Measurements from ENCODE around the gene TEX22. TPM values are rescaled to one million over a fixed set of nuclear protein-coding genes. Genes with fewer than 3 reads are reported as not detected.

Gene TEX22
- total and polyA plus RNA-seq, 2 donors from 2014 or later: 1.5 to 3.3 TPM

DNA sequence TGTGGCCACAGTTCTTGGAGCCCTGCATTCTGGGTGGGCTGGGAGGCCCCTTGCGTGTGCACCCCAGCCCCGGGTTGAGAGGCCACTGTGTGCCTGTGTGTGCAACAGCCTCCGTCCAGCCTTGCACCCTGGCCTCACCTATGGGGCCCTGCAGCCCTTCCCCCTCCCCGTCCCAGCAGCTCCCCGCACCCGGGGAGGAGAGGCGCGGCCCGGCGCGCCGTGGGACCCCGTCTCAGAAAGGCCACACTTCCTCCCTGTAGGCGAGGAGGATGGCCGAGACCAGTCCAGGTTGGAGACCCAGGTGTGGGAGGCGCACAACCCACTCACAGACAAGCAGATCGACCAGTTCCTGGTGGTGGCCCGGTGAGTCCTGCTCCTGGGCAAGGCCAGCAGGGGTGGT is 59.7 kb downstream of the TEX22 start:
- intact Hi-C loops (cut with DNase I): no loop called here

DNA sequence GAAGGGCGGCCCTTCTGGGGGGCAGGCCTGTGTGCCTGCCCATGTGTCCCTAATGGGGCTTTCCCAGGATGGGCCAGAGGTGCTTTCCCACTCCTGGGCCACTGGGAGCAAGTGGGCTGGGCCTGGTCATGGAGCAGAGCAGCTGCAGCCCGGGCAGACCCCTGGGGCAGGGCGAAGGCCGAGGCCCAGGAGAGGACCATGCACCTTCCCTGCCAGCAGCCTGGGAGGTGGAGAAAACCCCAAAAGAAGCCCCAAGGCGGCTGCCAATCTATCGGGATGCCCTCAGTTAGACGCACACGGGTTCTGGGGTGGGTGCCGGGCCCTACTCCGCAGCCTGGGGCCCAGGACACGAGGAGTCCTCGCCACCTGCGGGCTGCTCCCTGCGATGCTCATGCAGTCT is 60.2 kb downstream of the TEX22 start:
- Histone ChIP-seq H3K4me3 (ENCODE audit: low read length in 3 of 3) (no peak overlapping the region), H3K36me3 (ENCODE audit: control insufficient read depth in 2 of 3, insufficient read depth in 3 of 3, low read length in 3 of 3) (peaks cover 0 to 6% (median 2%) of the 10 kb centered on the region in 3 donors), H3K9me3 (ENCODE audit: control insufficient read depth in 2 of 3, insufficient read depth in 1 of 3, low read length in 3 of 3) (no peaks in the 10 kb centered on the region), H3K9ac (ENCODE audit: low read length in 3 of 3) (no peak overlapping the region), H3K27ac (ENCODE audit: low read depth in 2 of 2, low read length in 2 of 2) (no peak overlapping the region), H3K27me3 (ENCODE audit: control insufficient read depth, insufficient read depth, low read length) (no peaks in the 10 kb centered on the region), H3K4me1 (ENCODE audit: control insufficient read depth in 2 of 3, insufficient read depth in 2 of 3, low read depth in 1 of 3, low read length in 3 of 3) (no peaks in the 10 kb centered on the region)
- intact Hi-C loops (cut with DNase I): no loop called here
- FAIRE-seq: no peak
- DNase-seq: no peak
- TF ChIP-seq, protein P1, sequence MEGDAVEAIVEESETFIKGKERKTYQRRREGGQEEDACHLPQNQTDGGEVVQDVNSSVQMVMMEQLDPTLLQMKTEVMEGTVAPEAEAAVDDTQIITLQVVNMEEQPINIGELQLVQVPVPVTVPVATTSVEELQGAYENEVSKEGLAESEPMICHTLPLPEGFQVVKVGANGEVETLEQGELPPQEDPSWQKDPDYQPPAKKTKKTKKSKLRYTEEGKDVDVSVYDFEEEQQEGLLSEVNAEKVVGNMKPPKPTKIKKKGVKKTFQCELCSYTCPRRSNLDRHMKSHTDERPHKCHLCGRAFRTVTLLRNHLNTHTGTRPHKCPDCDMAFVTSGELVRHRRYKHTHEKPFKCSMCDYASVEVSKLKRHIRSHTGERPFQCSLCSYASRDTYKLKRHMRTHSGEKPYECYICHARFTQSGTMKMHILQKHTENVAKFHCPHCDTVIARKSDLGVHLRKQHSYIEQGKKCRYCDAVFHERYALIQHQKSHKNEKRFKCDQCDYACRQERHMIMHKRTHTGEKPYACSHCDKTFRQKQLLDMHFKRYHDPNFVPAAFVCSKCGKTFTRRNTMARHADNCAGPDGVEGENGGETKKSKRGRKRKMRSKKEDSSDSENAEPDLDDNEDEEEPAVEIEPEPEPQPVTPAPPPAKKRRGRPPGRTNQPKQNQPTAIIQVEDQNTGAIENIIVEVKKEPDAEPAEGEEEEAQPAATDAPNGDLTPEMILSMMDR (IDR thresholded peaks at IDR 0.05; ENCODE audit: borderline replicate concordance, extremely low read depth, insufficient read depth): no peak

More for the DNA sequence above, 59.7 kb downstream of the TEX22 start:
- FAIRE-seq: no peak
- no peak for DNase-seq
- TF ChIP-seq, protein P1 (IDR thresholded peaks at IDR 0.05; ENCODE audit: borderline replicate concordance, extremely low read depth, insufficient read depth): no peak
- no peaks in the 10 kb centered on the region for H3K9me3 ChIP-seq (ENCODE audit: control insufficient read depth in 2 of 3, insufficient read depth in 1 of 3, low read length in 3 of 3)
- no peaks in the 10 kb centered on the region for H3K4me1 ChIP-seq (ENCODE audit: control insufficient read depth in 2 of 3, insufficient read depth in 2 of 3, low read depth in 1 of 3, low read length in 3 of 3)
- H3K36me3 ChIP-seq (ENCODE audit: control insufficient read depth in 2 of 3, insufficient read depth in 3 of 3, low read length in 3 of 3): peaks cover 0 to 3% (median 2%) of the 10 kb centered on the region in 3 donors
- H3K27me3 ChIP-seq (ENCODE audit: control insufficient read depth, insufficient read depth, low read length): no peaks in the 10 kb centered on the region
- H3K27ac ChIP-seq (ENCODE audit: low read depth in 2 of 2, low read length in 2 of 2): no peak overlapping the region
- no peak overlapping the region for H3K4me3 ChIP-seq (ENCODE audit: low read length in 3 of 3)
- H3K9ac ChIP-seq (ENCODE audit: low read length in 3 of 3): no peak overlapping the region

DNA sequence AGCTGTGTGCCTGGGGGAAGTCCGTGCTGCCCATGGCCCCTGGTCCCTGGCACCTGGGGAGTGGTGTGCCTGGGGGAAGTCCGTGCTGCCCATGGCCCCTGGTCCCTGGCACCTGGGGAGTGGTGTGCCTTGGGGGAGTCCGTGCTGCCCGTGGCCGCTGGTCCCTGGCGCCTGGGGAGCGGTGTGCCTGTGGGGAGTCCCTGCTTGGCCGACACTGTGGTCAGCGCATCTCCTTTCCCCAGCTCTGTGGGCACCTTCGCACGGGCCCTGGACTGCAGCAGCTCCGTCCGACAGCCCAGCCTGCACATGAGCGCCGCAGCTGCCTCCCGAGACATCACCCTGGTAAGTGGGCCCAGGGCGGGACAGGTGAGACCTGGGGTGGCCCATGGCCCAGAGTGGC is 61.8 kb downstream of the TEX22 start:
- no peak overlapping the region for H3K9ac ChIP-seq (ENCODE audit: low read length in 3 of 3)
- FAIRE-seq (no peak), DNase-seq (no peak)
- H3K36me3 ChIP-seq (ENCODE audit: control insufficient read depth in 2 of 3, insufficient read depth in 3 of 3, low read length in 3 of 3): peaks cover 0 to 9% (median 2%) of the 10 kb centered on the region in 3 donors
- intact Hi-C loops (cut with DNase I): no loop called here
- H3K4me3 ChIP-seq (ENCODE audit: low read length in 3 of 3): no peak overlapping the region
- TF ChIP-seq, protein P1 (IDR thresholded peaks at IDR 0.05; ENCODE audit: borderline replicate concordance, extremely low read depth, insufficient read depth): no peak
- H3K27me3 ChIP-seq (ENCODE audit: control insufficient read depth, insufficient read depth, low read length): no peaks in the 10 kb centered on the region
- H3K27ac ChIP-seq (ENCODE audit: low read depth in 2 of 2, low read length in 2 of 2): no peak overlapping the region
- no peaks in the 10 kb centered on the region for H3K4me1 ChIP-seq (ENCODE audit: control insufficient read depth in 2 of 3, insufficient read depth in 2 of 3, low read depth in 1 of 3, low read length in 3 of 3)
- H3K9me3 ChIP-seq (ENCODE audit: control insufficient read depth in 2 of 3, insufficient read depth in 1 of 3, low read length in 3 of 3): no peaks in the 10 kb centered on the region

DNA sequence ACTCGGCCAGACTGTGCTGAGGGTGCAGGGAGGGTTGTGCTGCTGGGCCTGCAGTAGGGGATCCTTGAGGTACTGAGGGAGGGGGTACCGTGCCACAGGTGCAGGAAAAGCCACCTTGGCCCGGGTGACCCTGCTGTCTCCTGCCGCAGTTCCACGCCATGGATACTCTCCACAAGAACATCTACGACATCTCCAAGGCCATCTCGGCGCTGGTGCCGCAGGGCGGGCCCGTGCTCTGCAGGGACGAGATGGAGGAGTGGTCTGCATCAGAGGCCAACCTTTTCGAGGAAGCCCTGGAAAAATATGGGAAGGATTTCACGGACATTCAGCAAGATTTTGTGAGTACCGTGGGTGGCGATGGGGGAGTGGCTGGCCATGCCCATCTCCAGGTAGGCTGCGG is 62.3 kb downstream of the TEX22 start:
- TF ChIP-seq, protein P1 (IDR thresholded peaks at IDR 0.05; ENCODE audit: borderline replicate concordance, extremely low read depth, insufficient read depth): no peak
- intact Hi-C loops (cut with DNase I): no loop called here
- H3K4me3 ChIP-seq (ENCODE audit: low read length in 3 of 3): no peak overlapping the region
- no peaks in the 10 kb centered on the region for H3K9me3 ChIP-seq (ENCODE audit: control insufficient read depth in 2 of 3, insufficient read depth in 1 of 3, low read length in 3 of 3)
- FAIRE-seq: no peak
- H3K27me3 ChIP-seq (ENCODE audit: control insufficient read depth, insufficient read depth, low read length): no peaks in the 10 kb centered on the region
- H3K4me1 ChIP-seq (ENCODE audit: control insufficient read depth in 2 of 3, insufficient read depth in 2 of 3, low read depth in 1 of 3, low read length in 3 of 3): no peaks in the 10 kb centered on the region
- peaks cover 0 to 7% (median 2%) of the 10 kb centered on the region in 3 donors for H3K36me3 ChIP-seq (ENCODE audit: control insufficient read depth in 2 of 3, insufficient read depth in 3 of 3, low read length in 3 of 3)
- no peak overlapping the region for H3K27ac ChIP-seq (ENCODE audit: low read depth in 2 of 2, low read length in 2 of 2)
- H3K9ac ChIP-seq (ENCODE audit: low read length in 3 of 3): no peak overlapping the region
- no peak for DNase-seq
